GM19452 (cell line): Measurements from ENCODE around the gene PIEZO2.
"Not testable (repeated sequence)": the region's sequence is repeated elsewhere in the genome, so short reads cannot be mapped to it uniquely, and the experiment has no call there.

Experiments used
- ATAC-seq: cut with Tn5 transposase; IDR thresholded peaks from one replicate; pipeline ENCODE4 v1.9.1; 2021; ENCODE audit not compliant: unreplicated experiment

The PIEZO2 gene

DNA sequence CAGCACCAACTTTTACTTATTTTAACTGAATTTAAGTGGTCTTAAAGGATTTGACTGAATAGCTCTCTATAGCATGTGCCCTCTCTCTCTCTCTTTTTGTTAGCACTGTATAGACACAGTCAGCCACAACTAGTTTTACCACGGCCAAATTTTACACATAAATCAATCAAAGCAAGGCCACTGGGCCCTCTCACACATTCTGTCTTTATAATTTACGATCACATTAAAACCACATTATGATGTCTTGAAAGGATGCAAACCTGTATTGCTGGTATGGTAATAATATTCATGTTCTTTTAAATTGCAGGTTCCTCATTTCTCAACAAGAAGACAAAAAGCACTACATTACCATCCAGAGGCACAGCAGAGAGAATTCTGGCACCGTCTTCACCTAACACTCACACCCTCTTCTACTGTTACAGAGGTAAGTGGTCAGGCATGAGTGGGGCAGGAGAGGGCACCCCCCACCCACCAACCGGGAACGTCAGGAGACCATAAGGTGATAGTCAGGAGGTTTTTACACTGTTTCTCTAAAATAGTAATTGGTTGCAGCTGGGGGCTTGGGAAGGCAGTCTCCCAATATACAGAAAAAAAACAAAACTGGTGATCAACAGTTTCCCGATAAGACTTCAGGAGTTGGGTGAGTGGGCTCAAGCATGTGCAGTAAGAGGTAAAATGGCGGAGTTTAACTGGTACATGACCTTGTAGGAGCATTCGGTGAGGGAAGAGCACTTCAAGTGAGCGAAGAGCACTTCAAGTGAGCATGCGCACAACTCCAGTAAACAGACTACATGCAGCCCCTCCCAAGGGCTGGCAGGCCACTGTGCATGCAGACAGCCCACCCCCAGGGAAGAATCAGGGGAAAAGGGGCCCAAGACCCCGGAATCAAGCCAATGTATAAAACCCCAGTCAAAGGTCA lies 296.7 kb downstream of the PIEZO2 start:
- no peak for ATAC-seq

DNA sequence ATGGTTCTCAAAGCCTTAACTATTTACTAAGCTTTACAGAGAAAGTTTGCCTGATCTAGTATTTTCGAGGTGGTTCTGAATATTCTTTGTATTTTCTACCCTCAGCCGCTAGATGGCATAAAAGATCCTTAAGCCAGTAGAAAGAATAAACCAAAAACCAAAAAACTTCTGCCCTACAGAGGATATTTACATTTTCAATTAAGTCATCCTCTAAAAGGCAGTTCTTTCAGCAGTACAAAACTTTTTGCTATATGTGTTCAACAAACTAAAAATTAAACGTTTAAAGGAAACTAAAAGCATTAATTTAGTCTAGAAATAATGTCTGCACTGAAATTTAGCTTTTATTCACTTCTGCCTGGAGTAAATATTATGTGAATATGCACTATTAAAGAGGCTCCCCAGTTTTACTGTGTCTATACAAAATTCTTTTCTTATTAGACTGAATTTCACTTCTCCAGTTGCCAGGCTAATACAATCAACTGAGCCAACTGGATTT lies 297.5 kb downstream of the PIEZO2 start:
- ATAC-seq = no peak

DNA sequence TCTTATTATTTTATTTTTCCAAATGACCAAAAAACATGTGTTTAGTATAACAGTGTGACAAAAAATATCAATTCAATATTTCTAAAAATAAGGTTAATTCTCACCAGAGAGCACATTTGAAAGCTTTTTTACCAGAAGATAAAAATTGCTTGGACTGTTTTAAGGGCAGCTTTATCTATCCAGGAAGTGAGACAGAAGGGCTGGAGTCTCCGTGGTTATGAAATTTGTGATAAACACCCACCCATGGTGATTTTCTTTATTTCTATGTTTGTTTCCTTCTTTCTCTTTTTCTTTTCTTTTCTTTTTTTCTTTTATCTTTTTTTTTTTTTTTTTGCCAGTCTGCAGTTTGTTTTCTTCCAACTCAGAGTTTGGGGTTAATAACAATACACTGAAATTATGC lies 298.5 kb downstream of the PIEZO2 start:
- ATAC-seq = no peak

DNA sequence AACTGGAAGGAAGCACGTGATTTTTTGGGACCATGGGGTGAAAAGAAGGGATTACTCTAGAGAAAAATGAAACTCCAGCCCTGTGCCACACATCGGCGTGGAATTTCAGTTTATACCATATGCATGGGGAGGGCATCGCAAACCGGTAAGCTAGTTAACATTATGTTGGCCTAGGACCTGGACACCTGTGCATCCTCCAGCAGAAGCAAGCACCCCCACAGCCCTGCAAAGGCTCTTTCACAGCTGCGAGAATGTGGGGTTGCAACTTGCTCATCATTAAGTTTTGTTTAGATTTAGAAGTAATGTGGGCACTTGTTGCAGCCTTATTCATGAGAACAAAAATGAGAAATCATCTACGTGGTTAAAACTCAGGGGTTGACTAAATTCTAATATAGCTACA lies 299.2 kb downstream of the PIEZO2 start:
- ATAC-seq = no peak

DNA sequence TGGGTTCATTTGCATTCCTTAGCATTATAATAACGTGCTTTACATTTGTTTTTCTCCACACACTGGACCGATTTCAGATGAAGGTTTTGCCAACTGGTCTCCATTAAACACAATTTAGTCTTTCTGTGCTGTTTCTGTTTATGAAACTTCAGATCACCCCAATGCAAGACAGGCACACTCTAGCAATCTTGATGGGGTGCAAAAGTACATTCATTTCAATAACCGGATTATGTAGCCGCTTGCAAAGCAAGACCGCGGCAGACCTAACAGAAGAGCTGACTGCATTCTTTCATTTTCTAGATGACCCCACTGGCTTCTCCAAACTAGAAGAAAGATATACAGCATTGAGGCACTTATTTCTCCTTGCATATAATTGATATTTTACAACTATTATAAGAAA lies 301.5 kb downstream of the PIEZO2 start:
- ATAC-seq = no peak

DNA sequence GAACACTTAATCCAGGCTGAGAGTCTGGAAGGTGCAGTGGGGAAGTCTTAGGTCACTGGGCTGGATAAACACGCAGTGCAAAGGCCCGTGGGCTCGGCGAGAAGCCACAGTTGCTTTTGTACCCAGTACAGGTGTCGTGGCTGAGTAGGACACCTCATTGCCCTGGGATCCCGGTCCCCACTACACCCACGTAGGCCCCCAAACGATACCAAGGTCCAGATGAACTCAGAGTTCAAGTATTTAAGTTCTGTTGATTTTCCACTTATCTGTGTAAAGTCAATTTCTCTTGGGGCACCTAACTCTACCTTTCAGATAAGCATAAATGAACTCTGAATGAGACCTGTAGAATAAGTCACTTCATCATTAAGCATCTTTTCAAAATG lies 302.0 kb downstream of the PIEZO2 start:
- ATAC-seq = no peak

DNA sequence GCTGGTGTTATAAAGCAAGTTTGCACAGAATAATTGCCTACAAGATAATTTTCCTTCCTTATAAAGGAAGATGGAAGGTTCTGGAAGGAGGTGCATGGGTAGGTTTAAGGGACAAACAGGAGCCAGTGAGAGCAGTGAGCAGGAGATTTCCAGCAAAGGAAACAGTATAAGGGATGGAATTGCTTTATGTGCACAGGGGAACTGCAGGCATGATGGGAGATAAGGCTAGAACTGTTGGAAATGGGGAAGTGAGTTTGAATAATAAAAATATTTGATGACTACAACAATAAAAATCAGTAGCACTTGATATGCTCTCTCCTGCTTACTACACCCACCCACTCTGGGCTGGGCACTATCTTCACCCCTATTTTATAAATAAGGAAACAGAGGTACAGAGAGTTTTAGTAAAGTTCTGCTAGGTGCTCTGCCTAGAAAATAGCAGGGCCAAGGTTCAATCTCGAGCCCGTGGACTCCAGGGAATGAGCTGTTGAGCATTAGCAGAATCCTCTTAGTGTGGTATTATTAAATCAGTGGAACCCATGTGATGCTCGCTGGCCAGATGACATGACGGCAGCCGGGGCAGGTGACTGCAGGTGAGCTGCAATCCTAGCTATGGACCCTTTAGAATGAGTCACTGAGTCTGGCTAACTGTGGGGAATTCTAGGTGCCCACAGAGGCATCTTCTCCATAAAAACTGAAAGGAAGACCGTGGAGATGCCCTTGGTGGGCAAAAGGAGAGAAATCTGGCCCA lies 302.5 kb downstream of the PIEZO2 start:
- no peak for ATAC-seq

DNA sequence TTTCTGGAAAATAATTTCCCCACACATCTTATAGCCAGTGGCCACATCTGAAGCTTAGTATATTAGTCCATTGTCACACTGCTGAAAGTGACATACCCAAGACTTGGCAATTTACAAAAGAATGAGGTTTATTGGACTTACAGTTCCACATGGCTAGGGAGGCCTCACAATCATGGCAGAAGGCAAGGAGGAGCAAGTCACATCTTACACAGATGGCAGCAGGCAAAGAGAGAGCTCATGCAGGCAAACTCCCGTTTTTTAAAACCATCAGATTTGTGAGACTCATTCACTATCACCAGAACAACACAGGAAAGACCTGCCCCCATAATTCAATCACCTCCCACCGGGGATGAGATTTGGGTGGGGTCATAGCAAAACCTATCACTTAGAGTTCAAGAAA lies 303.3 kb downstream of the PIEZO2 start:
- not testable (repeated sequence) for ATAC-seq

DNA sequence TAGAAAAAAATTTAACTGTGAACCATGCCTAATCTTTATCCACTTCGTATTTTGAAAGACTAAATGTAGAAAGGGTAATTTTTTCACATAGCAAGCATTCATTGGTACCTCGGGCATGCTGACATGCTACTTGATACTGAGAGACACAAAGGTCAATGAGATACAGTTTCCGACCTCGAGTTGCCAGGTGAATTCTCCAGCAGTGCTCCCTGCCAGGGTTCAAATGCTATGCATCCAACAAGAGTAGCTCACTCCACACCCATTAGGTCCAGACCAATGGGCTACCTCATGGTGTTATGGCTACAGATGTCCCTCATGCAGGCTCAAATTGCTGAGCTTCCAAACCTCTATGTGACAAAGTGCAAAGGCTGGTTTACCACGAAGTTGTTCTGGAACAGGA lies 305.8 kb downstream of the PIEZO2 start:
- ATAC-seq = no peak

DNA sequence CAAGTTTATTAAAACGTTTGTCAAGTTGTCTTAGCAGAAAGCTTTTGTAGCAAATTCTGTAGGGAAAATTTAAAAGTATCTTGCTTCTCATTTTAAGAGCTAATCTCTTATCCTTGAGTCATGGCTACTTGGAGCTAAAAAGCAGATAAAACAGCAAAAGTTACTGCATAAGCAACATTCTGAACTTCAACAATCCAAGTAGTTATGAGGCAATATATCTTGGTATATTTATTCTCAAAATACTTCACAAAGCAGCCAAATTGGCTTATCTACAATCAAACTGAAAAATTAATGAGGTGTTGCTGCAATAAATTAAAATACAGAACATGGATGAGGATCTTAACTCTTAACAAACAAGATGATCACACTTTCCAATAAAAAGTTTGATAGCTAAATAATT lies 306.5 kb downstream of the PIEZO2 start:
- ATAC-seq = no peak

DNA sequence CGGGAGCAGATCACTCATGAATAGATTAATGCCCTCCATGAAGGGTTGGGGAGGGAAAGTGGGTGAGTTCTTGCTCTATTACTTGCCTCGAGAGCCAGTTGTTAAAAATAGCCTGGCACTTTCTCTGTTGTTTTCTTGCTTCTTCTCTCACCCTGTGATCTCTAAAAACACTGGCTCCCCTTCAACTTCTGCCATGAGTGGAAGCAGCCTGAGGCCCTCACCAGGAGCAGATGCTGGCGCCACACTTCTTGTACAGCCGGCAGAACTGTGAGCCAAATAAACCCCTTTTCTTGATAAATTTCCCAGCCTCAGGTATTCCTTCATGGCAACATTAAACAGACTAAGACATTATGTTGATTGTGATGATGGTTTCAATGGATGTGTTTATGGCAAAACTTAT lies 307.0 kb downstream of the PIEZO2 start:
- no peak for ATAC-seq

DNA sequence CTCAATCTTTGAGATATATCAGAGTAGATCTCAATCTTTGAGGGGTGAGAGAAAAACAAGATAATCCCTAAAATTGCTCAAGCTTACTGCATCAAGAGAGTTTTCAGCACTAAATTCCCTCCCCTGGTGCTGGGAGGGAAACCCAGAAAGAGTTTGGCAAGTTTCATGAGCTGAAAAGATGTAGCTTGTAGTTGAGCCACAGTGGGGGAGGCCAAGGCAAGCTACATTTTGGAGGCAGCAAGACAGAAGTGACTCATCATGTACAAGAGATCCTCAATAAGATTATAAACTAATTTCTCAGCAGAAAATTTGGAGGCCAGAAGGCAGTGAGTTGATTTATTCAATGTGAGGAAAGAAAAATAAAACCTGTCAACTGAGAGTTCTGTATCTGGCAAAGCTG lies 308.2 kb downstream of the PIEZO2 start:
- no peak for ATAC-seq

DNA sequence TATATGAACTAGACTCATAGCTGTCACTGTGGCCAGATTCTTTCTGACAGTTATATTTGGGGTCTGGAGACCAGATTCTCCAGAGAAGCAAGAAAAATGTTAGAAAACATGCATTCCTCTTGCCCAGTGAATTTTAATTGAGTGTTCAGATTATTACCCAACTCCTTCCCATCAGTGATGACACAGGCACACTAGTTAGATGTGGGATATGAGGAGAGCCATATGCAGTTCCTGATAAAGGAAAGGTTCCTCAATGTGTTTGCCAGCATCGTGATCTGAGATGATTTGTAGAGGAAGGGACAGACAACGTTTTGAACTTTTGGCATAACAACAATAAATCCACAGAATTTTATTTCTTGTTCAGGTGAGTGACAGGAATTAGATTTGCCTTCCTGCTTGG lies 308.6 kb downstream of the PIEZO2 start:
- no peak for ATAC-seq

DNA sequence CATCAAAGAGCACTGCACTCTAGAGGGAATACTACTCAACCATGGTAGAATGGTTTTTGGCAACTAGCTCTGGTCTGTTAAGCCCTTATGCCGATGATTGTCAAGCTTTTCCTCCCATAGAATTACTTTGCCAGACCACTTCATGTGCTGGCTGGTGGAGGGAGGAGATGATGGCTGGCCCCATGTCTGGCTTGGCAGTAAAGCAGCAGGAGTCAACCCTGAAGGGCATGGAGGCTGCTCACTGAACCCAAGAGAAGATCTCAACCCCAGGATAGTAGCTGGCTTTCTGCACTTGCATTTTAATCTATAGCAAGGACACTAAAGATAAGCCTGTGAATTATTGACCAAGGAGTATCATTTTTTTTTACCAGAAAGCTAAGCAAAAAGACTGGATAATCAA lies 309.9 kb downstream of the PIEZO2 start:
- no peak for ATAC-seq

DNA sequence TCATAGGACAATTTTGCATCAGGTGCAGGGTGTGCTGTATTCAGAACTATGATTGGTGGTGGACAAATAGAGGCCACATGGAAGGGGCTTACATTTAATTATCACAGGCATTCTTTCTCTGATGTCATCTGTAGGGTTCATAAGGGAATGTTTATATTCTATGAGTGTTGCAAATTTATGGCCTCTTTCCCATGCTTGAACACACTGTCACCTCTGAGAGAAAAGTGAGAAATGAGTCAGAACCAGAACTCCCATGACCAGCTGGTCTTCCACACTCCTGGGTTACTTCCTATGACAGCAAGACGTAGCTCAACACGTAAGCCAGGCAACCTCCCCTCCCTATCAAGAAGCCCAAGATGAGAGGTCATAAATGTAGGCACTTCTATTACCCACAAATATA lies 310.8 kb downstream of the PIEZO2 start:
- ATAC-seq = no peak

DNA sequence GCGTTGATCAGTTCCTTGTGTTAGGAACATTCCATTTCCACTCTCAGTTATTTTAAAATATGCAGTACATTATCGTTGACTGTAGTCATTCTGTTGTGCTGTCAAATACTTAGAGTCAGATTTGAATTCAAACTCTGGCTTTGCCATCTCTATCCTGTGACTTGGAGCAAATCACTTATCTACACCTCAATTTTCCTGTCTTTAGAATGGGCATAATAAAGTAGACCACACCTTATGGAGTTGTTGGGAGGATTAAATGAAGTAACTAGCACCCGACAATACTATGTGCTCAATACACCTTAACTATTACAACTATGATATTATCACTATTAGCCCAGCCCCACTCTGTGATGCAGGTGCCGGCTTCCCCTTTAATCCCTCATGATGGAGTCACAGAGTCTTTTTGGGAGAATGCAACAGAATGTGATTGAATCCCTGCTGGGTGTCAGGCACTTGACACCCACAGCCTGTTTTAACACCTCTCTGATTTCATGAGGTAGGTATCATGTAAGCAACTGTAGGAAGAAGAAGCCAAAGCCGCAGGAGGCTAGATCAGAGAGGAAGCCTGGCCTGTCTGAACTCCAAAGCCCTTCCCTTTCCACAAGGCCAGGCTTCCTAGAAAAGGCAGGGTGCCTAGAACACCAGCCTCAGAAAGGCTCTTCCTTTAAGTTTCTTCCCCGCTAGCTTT lies 315.1 kb downstream of the PIEZO2 start:
- no peak for ATAC-seq

DNA sequence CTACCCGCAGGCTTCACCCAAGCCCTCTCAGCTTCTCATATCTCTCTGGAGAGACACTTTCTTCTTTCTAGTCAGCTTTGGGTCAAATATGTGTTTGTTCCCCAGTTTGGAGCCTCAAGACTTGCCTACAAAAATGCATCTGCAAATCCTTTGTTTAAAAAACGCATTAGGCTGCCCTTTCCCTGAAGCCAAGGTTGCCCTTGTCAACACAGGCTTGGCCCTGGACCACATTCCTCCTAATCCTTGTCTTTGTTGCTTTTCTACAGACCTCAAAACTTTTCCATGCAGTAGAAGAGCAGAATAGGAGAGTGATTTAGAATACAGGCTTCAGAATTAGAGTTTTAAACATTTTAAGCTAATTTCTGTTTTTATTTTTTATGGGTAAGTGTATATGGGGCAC lies 315.7 kb downstream of the PIEZO2 start:
- ATAC-seq = no peak

DNA sequence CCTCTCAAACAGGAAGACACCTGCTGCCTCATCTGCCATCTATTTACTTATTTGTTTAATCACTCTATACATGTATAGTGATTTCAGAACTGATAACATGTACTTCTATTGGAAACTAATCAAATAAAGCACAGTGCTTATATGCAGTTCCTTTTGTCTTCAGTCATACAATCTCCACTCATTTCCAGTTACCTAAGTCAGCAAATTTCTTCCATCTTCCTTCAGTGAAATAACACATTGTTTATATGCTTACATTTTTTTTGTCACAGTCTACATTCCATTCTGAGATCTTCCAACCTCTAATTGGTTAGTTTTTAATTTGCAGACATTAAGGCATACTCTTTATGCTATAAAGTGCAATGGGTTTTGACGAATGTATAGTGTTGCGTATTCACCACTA lies 323.0 kb downstream of the PIEZO2 start:
- ATAC-seq = no peak

DNA sequence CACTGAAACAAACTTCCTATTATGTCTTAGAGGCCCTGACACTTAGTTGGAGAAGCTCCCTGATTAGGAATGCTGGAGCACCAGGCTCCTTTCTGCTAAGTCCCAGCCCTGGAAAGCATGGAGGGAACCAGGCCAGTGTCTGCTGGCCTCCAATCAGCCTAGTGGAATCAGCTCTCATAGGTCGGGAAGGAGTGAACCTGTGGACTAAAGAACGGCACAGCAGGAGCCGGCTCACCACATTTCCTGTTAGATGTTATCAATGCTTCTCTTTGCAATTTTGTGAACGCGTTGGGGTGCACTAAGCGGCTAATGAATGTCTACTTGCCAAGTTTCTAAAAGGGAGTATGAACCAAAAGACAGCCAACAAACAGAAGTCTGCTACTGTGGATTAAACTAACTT lies 326.9 kb downstream of the PIEZO2 start:
- ATAC-seq = no peak

DNA sequence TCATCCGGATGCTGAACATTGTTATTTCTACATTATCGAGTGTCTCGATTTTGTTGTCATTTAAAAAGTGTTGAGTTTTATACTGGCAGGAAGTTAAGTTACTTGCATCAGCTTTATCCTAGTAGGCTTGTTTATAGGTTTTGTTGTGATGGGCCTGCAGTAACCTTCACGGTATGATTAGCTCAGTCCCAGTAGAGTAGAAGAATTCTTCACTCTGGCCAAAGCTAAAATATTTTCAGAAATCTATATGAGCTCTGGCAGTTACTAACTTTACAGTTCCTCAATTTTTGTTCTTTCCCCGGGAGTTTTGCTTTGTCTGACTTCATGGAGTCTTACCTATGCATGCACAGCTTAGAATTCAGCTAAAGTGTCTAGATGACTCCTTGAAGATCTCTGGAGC lies 328.7 kb downstream of the PIEZO2 start:
- ATAC-seq = no peak

DNA sequence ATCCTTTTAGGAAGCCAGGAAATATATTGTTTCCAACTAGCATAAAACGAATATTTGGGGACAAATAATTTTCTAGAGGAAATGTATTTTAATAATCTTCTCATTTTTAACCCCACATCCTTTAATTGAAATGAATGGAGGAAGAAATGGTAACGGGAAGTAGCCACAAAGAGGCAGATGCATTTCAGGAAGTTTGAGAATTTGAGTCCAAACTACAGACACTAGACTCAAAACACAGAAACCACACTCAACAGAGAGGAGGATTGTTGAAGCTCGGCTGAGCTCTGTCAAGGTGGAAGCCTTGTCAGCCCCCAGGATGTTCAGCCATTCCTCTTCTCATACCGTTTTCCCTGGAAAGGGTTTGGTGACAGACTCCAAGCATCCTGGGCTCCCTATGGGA lies 335.0 kb downstream of the PIEZO2 start:
- ATAC-seq = no peak
